Endothelial cell of hepatic sinusoid (primary cell): ENCODE measurements around the gene WAPL.

Source experiments
- in situ Hi-C: cut with HindIII; loops from 2 replicates; pipeline ENCODE4 v1.10.0; 2017; ENCODE audit warnings: low sequenced_read_pairs

Gene WAPL

DNA sequence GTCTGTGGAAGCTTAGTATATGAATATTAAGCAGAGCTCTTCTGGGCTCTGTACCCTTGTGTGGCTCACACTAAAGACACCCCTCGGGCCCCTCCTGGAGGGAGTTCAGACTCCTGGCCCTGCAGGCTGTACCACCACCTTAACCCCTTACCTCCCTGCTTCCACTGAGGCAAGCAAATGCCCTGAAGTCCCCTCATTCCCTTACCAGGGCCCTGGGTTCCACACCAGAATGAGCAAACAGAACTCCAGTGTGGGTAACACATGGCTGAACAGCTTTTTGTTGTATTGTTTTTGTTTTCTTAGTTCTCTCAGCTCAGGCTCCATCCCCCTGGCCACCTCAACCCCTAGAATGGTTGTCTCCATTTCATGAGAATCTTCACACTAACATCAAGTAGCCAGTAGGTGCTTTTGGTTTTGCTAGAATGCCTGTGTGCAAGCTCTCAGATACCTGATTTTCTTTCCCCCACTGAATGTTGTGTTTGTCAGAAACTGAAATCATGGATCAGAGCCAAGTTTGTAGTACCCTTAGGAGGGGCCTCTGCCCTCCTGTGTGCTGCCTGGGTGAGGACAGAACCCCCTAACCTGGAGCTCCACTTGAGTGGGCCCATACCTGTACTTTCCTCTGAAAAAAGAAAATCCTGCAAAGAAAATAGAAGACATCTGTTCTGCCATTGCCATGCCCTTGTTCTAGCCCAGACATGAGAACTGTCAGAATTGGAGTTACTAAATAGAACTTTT is 2.8 kb upstream of the WAPL start:
- in situ Hi-C loops: no loop called here

DNA sequence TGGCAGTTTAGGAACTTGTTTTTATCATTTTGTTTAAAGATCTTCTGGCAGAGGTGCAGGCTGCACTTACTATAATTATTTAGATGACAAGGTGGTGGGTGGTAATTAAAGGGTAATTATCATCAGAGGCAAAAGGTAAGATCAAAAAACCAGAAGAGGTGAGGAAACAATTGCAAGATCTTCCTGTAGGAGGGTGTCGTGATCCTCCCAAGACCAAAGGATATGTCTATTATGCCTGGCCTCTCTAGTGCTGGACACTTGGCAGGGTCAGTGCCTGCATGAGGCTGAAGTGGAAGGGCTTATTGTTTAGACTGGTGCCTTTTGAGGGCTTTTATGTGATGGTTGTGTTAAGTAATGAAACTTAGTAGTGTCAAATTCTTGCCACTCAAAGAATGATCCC is 1.8 kb upstream of the WAPL start:
- in situ Hi-C loops: no loop called here

DNA sequence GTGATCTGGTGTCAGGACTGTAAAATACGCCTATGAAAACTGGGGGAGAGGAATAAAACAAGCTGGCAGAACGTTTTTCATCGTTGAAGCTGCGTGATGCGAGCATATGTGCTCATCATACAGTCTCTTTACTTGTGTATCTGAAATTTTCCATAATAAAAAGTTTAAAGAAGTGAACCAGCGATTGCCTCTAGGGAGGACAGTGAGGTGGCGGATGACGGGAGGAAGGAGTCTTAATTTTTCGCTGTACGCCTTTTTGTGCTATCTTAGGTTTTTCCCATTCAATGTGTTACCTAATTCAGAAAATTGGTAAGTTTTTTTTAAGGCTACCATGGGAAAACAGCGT is 891 bp upstream of the WAPL start:
- in situ Hi-C loops: no loop called here

DNA sequence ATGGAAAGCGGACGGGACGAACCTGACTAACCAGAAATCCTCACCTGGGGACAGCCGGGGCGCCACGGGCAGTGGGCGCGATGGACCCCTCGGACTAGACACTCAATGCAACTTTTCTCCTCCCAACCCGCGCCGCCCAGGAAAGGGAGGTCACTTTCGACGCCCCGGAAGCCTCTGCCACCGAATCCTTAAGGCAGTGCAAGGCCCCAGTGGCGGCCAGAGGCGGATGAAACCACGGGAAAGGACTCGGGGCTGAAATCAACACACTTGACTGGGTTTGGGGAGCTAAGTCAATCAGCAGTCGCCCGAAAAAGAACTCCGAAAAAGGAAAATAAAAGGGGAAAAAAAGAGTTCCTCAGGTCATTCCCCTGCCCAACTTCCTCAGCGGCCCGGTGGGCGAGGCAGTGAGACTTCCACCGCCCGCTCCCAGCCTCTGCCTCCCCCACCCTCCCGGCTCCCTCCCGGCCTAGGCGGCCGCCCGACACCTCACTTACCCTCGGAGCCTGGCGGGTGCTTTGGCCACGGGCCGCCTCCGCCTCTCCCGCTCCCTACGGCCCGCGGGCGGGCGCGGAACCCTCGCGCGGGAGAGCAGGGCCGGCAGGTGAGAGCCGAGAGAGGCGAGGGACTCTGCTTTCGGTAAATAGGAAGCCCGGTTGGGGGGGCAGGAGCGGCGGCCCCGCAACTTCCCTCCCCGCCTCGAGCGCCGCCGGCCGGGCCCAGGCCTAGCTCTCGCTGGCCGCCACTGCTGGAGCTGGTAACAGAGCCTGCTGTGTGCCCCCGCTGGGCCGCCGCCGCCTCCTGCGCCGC is 518 bp downstream of the WAPL start:
- in situ Hi-C loops: no loop called here

DNA sequence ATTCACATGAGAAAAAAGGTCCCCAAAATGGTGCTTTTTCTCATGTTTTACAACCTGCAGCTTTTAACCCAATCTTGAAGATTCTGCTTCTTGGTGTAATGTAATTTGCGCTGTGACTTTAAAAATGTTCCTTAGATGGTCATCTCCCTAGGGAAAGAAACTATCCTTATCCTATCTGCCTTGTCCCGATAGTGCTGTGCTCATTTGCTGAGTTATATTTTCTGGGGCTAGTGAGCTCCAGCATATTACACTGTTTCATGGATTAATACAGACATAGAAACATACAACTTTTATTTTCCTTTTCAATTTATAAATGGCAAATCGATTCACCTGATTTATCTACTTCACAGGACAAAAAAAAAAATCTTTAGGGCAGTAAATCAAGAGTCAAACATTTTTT is 2.8 kb downstream of the WAPL start:
- in situ Hi-C loops: no loop called here

DNA sequence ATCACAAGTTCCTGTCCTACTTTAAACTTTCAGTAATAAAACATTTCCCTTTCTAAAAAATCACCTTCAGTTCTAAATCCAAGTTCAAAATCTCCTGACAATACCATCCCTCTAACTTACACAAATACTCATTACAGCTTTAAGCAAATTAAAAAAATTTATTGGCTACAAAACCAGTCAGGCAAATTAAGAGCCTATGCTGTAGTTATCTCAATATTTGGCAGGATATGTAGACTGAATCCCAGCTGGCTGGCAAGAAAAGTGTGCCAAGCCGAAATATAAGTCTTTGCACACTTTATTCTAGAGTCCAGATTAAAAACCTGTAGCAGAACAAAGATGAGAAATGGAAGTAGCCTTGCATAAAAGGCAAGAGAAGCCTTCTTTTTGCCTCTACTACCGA is 9.5 kb downstream of the WAPL start:
- in situ Hi-C loops: no loop called here

DNA sequence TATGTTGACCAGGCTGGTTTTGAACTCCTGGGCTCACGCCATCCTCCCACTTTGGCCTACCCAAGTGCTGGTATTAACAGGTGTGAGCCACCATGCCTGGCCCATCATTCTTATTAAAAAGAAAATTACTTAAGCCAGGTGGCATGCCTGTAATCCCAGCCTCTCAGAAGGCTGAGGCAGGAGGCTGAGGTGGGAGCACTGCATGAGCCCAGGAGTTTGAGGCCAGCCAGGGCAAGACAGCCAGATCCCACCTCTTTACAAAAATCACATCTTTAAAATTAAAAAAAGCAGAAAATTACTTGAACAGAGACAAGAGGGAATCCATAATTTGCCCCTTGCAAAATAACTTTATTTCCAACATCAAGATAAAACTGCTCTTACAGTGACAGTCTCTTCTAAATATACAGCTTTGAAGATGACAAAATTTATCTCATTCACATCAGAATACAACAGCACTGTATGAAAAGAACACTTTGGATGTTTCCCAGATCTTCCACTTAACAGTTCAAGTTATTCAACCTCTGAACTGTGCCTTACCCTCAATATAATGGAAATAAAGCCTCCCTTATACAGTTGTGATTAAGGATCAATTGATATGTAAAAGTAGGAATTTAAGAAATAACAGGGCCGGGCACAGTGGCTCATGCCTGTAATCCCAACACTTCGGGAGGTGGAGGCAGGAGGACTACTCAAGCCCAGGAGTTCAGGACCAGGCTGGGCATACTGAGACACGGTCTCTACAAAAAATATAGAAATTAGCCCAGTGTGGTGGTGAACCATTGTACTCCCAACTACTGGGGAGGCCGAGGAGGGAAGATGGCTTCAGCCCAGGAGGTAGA is 10.3 kb downstream of the WAPL start:
- in situ Hi-C loops: no loop called here

DNA sequence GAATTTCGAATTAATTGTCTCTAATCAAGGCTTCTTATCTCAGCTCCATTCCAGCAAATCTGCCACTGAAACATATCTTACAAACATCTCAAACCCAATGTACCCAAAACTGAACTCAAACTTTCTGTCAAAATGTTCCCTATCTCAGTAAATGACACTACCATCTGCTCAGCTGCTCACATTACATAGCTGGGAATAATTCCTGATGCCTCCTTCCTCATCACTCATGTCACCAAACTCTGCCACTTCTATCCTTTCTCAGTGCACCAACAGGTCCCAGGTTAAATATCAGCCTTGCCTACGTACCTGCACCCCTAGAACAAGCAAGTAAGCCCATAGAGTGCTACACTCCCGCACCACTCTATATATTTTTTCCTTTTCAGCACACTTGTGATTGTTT is 12.4 kb downstream of the WAPL start:
- in situ Hi-C loops: no loop called here

DNA sequence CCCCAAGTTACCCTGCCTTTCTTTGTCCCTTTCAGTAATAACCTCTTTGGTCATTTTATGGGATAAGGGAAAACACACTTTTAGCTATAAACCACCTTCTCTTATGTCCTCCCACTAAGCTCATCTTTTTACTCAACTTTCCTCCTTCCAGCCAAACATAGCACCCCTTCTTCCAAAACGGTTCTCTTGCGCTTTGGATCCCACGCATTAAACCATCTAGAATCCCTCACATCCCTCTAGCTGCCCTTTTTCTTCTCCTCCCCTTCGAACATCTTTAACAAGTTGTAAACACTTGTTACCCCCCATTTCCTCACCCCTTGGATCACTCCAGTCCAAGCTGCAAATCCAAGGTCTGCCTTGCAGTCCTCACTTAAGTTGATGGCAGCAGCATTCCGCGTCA is 13.4 kb downstream of the WAPL start:
- in situ Hi-C loops: no loop called here

DNA sequence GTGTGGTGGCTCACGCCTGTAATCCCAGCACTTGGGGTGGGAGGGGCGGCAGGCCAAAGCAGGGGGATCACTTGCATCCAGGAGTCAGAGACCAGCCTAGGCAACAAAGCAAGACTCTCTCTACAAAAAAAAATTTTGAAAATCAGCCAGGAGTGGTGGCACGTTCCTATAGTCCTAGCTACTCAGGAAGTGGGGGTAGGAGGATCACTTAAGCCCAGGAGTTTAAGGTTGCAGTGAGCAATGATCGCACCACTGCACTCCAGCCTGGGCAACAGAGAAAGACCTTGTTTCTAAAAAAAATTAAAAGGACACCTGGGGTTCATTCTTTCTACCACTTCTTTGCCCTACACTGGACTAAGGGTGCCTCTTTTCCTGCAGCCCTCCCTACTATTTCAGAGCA is 15.1 kb downstream of the WAPL start:
- in situ Hi-C loops: no loop called here

DNA sequence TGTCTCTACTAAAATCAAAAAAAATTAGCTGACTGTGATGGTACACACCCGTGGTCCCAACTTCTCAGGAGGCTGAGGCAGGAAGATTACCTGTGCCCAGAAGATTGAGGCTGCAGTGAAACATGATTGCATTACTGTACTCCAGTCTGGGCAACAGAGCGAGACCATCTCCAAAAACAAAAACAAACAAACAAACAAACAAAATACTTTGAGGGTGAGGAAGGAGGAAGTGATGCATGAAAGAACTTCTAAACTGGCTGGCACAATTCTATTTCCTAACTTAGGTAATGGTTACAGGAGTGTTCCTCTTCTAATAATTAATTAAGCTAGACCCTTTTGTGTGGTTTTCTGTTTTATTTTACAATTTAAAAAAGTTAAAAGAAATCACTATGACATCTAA is 15.5 kb downstream of the WAPL start:
- in situ Hi-C loops: no loop called here

DNA sequence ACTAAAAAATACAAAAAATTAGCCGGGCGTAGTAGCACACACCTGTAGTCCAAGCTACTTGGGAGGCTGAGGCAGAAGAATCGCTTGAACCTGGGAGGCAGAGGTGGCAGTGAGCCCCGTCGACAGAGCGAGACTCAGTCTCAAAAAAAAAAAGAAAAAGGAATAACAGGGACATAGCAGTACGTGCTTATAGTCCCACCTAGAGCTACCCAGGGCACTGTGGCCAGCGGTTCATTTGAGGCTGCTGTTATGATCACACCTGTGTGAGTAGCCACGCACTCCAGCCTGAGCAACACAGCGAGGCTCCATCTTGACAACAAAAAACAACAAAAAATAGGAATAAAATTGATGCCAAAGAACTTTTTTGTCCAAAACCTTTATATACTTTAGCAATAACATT is 17.1 kb downstream of the WAPL start:
- in situ Hi-C loops: no loop called here

DNA sequence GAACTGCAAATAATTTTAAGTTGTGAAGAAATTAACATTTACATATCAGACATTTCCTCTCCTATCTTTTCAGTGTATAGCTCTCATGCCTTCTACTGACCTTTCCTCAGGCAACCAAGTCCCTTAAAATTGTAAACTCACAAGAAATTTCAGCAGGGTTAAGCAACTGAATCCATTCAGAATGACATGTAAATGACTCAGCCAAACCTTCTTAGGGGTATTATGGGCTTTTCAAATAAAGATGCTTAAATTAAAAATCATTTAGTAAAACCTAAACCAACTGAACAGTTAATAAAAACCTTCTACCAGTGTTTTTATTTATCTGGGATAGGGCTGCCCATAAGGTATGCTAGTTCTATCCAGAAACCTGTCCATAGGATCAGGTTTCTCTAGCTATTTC is 20.7 kb downstream of the WAPL start:
- in situ Hi-C loops: no loop called here

DNA sequence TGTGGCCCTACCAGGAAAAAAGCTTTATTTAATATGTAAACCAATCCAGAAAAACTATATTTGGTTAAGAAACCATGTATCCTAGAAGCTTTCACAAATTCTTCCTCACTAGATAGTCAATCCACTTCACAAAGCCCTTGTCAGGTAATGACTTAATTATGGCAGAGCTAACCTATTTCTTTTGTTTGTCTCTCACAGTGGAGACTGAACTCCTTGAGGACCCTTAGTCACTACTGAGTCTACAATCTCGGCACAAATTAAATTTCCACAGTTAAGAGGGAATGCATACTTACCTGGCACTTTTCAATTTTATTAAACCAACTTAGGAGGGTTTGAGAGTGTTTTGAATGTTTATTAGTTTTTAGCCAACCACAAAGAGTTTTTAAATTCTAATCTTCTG is 23.0 kb downstream of the WAPL start:
- in situ Hi-C loops: no loop called here

DNA sequence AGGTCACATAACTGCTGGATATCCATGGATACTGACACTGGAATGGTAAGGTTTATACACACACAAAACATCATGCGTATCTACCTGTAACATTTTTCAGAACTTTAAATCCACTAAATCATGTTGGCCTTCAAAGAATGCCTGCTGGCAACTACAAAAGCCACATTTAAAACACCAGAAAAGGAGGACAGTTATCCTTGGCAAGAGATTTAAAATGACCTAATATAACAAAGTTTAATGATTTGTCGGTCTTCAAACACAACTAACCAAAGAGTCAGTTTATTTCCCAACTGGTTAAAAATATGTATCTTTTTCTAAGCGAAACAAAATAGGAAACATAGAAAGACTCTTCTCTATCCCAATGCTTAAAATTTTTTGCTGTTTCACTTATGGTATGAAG is 24.0 kb downstream of the WAPL start:
- in situ Hi-C loops: no loop called here

DNA sequence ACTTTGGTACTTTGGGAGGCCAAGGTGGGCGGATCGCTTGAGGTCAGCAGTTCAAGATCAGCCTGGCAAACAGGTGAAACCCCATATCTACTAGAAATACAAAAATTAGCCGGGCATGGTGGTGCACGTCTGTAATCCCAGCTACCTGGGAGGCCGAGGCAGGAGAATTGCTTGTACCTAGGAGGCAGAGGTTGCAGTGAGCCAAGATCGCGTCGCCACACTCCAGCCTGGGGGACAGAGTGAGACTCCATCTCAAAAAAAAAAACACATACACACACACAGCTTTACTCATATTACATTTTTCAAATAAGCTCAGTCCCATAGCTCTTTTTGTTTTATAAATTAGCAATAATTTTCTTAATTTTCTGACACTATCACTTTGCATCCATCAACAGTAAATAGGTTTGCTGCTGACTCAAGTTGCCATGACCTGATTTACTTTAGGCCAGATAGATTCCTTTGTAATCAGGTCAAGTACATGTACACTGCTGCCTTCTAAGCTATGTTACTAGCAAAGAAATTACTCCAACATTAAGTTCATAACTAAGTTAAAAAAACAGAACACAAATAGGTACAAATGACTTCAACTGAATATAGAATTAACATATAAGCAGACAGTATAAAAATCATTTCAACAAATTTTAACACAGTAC is 31.5 kb downstream of the WAPL start:
- in situ Hi-C loops: no loop called here

DNA sequence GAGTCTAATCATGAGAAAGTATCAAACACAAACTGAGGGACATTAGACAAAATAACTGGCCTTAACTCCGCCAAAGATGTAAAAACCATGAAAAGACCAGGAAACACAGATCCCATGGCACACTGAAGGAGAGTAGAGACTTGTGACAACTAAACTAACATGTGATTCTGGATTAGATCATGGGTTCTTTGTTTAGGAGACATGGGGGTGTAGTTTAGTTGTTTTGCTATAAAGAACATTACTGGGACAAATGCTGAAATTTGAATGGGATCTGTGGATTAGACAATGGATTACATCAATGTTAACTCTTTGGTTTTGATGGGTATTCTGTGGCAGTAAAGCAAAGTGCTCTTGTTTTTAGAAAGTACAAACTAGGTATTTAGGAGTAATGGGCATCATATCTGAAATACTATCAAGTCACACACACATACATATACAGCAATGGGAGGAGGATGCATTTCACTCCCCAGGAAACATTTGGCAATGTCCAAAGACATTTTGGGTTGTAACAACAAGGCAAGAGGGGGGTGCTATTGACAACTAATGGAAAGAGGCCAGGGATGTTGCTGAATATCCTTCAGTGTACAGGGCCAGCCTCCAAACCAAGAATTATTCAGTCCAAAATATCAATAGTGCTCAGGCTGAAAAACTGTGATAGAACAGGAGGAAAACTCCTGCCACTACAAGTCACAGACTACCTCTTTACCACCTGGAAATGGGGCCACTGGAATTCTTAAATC is 32.4 kb downstream of the WAPL start:
- in situ Hi-C loops: no loop called here

DNA sequence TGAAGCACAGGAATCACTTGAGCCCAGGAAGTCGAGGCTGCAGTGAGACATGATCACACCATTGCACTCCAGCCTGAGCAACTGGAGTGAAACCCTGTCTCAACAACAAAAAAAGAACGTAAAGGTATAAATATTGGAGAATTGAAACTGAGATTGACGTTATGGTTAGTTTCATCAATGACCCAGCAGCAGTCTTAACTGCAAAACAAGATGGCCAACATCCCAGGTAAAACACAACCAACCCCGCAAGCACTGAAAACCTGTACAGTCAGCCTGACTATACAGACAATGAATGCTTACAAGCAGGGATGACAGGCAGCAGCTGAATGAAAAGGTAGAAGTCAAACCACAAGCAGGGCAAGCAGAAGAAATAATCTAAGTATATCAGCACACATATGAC is 34.7 kb downstream of the WAPL start:
- in situ Hi-C loops: no loop called here

DNA sequence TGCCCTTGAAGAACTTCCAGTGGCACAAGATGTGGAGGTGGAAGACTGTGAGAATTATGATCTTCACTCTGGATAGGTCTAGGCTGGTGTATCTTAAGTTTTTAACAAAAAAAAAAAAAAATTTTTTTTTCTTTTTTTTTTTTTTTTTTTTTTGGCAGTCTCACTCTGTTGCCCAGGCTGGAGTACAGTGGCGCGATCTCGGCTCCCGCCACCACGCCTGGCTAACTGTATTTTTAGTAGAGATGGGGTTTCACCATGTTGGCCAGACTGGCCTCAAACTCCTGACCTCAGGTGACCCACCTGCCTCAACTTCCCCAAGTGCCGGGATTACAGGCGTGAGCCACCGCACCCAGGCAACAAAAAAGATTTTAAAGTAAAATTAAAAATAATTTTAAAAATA is 37.9 kb downstream of the WAPL start:
- in situ Hi-C loops: no loop called here

DNA sequence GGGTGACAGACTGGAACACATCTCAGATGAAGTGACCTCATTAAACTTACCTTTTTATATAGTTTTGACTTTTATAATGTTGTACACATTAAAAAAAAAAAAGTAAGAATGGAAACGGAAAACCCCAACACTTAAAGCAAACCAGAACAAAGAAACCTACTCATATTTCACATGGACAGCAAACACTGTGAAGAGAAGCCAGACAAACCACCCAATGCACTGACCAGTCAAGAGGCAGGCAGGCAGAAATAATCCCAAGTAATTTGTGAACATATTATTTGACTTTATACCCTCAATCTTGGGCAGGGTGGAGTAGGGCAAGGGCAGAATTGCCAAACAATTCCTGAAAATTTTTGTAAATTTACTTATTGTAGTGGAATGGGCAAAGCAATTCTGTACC is 39.8 kb downstream of the WAPL start:
- in situ Hi-C loops: no loop called here

DNA sequence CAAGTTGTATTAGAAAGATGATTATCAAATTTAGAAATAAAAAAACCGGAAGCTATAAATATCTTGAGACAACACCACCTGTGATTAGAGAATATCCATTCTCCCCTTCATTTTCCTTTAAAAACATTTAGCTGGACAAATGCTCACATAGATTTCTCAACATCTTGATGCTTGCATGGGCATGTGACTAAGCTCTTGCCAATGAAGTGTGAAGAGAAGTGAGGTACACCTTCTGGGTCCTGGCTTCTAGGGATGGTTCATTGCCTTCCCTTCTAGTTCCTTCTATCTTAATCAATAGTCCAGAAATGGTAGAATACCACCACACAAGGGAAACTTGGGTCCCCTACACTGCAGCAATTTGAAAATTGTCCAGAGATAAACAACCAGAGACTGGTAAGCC is 41.0 kb downstream of the WAPL start:
- in situ Hi-C loops: no loop called here
